MV-4-11 (cell line): ENCODE measurements around the gene CNN2.

Source experiments
- DNase-seq: peaks from one replicate; lab custom pipeline; 2025; lab: John Stamatoyannopoulos, UW

The CNN2 gene

DNA sequence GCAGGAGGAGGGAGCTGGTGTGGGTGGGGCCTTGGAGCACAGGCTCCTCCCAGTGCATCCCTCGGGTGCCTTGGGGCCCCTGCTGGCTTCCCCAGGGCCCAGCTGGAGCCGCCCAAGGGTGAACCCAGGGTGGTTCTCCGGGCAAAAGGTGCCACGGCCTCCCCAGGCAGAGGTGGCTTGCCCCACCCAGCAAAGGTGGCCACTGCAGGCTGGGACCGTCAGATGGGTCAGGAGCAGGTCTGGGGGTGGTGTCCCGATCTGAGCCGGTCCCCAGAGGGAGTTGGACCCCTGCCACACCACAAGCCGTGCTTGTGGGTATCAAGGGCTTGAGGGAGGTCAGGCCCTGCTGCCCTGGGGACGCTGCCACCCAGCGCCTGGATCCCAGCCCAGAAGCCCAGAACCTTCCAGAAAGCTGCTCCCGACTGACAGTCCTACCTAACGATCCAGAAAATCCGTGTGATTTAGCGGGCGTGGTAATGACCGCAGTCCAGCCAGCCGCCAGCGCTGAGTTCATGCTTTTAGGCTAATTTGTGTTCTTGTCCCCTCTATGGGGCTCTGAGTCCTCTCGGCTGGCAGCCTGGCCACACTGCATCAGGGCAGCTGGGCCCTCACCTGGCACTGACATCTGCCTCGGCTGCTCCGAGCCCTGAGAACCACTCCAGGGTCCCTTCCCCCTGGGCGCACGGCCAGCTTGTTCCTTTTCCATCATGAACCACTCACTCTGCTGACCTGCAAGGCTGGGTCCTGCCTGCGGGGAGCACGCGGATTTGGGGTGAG lies 31.2 kb upstream of the CNN2 start:
- no peak for DNase-seq

DNA sequence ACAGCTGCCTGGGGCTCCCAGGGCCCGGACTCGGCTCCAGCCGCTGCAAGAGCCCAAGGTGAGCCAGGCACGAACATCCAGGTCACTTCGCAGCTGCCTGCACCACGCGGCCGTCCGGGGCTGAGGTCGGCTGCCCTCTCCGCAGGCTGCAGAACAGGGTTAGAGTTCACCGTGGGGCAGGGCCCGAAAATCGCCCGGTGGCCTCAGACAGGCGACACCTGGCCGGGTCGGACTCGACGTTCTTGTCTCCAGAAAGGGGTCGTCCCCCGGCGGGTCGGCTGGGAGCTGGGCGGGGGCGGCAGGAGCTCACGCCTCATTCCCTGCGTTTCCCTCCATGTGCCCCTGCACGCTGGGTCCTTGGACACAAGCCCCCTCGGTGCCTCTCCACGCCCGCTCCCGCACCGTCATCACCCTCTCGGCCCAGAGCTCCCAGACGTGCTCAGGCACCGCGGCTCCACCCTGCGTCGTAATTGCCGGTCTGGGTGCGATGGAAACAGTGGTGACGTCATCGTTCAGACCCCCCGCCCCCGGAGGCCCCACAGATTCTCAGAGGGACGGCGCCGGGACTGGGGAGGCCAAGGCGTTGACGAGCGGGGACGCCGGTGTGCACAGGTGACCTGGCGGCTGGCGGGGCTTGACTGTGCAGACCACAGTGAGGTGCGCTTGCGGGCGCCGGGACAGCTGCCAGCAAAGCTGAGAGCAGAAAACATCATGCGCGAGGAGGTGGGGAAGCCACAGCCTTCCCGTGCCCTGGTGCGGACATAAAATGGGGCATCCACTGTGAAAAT lies 30.2 kb upstream of the CNN2 start:
- peak; percentile 23 for DNase-seq

DNA sequence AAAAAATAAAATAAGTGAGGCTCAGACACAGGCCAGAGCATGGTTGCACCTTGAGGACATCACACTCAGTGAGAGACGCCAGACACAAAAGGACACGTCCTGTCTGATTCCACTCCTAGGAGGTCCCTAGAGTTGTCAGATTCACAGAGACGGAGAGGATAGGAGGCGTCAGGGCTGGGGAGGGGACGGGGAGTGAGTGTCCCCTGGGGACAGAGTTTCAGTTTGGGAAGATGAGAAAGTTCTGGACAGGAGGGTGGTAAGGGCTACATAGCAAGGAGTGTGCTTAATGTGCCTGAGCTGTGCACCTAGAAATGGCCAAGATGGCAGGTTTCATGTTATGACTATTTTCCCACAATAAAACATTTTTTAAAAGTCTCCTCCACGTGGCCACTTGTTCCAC lies 28.3 kb upstream of the CNN2 start:
- no peak for DNase-seq

DNA sequence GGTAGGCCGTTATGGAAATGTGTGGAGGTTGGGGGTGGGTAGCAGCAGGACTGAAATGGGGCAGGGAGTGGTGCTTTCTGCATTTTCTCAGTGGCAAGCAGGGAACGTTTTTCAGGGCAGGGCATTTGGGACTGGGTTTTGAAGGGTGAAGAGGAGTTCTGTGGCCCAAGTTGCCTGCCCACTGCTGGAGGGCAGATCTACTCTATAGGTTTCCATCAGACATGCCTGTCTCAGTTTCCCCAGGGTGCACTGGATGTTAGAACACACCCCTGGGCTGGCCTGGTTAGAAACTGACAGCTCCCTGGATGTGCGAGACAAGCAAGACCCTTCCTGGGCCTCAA lies 27.1 kb upstream of the CNN2 start:
- no peak for DNase-seq

DNA sequence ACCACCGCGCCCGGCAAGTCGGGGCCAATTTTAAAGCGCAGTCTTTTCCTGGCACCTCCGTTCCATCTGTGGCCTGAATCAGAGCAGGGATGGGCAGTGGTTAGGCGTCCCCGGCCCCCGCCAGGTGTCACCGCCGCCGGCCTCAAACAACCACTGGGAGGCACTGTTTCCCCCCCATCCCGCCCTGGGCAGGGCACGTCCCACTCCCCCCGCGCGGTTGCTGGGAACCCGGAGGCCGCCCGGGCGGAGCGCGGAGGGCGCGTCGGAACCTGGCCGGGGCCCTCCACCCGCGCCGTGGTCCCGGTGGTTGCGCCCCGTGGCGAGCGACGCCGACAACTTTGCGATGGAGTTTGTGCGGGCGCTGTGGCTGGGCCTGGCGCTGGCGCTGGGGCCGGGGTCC lies 26.3 kb upstream of the CNN2 start, which contains the start of gene GRIN3B:
Gene GRIN3B, plus strand, starts transcription at position 325 of the 400 bp plus-strand sequence. Its CDS starts 19 bp downstream, at position 344.
- DNase-seq, result peak; percentile 19

DNA sequence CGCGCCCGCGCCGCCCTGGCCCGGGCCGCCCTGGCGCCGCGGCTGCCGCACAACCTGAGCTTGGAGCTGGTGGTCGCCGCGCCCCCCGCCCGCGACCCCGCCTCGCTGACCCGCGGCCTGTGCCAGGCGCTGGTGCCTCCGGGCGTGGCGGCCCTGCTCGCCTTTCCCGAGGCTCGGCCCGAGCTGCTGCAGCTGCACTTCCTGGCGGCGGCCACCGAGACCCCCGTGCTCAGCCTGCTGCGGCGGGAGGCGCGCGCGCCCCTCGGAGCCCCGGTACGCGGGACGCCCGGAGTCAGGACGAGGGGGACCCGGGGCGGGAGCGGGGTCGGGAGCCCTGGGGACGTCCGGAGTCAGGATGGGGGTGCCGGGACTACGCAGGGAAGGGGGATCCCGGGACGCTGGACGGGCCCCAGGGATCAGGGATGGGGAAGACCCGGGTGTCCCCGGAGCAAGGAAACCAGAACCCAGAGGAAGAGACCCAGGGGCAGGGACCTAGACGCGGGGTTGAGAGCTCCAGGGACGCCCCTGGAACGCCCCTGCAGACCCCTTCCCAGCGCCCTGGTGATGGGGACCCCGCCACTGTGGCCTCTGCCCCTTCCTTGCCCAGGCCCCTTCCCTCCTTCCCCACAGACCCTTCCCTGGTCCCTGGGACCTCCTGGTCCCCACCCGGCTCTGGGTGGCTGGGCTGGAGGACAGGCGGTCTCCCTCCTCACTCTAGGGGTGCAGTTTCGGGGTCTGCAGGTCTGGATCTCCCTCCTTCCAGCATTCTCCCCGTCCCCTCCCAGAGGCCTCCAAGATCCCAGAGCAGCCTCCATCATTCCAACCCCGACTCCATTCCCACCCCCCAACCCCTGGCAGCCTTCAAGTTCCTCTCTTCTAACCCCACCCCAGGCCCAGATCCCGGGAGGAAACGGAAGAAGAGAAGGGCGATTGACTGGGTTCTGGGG lies 25.5 kb upstream of the CNN2 start:
- no peak for DNase-seq

DNA sequence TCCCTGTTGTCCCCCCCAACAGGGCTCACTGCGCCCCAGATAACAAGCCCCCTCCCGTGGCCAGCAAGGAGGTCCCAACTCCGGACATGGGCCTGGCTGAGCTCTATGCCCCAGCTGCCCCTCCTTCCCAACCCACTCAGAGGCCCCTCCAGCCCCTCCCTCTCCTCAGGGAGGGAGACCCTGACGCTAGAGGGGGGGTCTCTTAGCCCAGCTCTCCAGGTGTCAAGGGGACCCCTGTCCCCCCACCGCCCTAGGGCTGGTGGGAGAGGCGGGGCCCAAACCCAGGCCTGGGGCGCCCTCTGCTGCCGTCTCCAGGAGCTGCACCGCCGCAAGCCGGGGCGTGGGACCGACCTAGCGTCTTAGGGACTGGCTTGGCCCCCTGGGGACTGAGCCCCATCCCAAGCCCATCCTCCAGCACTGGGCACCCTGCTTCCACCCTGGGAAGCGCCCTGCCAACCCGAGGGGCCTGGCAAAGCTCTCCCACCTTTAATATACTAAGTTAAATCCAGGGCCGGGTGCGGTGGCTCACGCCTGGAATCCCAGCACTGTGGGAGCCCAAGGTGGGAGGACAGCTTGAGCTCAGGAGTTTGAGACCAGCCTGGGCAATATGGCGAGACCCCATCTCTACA lies 24.8 kb upstream of the CNN2 start:
- peak; percentile 19 for DNase-seq

DNA sequence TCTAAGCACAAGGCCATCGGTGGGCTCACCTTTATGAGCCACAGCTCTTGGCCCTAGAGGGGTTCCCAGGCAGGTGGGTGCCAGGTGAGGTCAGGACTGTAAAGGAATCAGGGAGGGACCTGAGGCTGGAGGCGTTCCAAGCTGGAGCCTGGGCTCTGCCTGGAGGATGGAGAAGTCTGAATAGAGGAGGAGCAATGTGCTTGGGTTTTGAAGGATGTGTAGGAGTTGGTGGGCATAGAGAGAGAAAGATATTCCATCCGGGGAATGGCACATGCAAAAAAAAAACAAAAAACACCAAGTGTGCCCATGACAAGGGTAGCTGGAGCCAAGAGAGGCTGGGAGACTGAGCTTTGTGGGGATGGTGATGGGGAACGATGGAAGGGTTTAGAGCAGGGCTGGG lies 23.8 kb upstream of the CNN2 start:
- no peak for DNase-seq

DNA sequence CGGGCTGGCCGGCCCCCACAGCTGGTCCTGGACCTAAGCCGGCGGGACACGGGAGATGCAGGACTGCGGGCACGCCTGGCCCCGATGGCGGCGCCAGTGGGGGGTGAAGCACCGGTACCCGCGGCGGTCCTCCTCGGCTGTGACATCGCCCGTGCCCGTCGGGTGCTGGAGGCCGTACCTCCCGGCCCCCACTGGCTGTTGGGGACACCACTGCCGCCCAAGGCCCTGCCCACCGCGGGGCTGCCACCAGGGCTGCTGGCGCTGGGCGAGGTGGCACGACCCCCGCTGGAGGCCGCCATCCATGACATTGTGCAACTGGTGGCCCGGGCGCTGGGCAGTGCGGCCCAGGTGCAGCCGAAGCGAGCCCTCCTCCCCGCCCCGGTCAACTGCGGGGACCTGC lies 23.1 kb upstream of the CNN2 start:
- no peak for DNase-seq

DNA sequence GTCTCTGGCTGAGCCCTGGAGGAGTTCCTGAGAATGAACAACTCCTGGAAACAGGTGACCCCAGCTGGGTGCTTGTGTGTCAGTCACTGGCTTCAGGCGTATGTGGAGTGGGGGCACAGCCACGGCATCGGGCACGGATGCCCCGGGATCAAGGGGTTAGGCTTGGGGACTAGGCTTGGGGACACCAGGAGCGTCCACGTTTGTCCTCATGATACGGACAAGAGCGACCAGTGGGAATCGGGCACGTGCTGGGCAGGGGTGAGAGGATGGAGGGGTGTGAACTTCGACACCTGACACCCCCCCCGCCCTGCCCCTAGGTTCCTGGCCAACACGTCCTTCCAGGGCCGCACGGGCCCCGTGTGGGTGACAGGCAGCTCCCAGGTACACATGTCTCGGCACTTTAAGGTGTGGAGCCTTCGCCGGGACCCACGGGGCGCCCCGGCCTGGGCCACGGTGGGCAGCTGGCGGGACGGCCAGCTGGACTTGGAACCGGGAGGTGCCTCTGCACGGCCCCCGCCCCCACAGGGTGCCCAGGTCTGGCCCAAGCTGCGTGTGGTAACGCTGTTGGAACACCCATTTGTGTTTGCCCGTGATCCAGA lies 22.1 kb upstream of the CNN2 start:
- no peak for DNase-seq

DNA sequence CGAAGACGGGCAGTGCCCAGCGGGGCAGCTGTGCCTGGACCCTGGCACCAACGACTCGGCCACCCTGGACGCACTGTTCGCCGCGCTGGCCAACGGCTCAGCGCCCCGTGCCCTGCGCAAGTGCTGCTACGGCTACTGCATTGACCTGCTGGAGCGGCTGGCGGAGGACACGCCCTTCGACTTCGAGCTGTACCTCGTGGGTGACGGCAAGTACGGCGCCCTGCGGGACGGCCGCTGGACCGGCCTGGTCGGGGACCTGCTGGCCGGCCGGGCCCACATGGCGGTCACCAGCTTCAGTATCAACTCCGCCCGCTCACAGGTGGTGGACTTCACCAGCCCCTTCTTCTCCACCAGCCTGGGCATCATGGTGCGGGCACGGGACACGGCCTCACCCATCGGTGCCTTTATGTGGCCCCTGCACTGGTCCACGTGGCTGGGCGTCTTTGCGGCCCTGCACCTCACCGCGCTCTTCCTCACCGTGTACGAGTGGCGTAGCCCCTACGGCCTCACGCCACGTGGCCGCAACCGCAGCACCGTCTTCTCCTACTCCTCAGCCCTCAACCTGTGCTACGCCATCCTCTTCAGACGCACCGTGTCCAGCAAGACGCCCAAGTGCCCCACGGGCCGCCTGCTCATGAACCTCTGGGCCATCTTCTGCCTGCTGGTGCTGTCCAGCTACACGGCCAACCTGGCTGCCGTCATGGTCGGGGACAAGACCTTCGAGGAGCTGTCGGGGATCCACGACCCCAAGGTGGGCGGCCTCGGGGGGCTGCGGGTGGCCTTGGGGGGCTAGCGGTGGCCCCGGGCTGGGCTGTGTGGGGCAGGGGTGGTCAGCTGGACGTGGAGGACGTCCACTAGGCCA lies 21.4 kb upstream of the CNN2 start:
- DNase-seq, result no peak

DNA sequence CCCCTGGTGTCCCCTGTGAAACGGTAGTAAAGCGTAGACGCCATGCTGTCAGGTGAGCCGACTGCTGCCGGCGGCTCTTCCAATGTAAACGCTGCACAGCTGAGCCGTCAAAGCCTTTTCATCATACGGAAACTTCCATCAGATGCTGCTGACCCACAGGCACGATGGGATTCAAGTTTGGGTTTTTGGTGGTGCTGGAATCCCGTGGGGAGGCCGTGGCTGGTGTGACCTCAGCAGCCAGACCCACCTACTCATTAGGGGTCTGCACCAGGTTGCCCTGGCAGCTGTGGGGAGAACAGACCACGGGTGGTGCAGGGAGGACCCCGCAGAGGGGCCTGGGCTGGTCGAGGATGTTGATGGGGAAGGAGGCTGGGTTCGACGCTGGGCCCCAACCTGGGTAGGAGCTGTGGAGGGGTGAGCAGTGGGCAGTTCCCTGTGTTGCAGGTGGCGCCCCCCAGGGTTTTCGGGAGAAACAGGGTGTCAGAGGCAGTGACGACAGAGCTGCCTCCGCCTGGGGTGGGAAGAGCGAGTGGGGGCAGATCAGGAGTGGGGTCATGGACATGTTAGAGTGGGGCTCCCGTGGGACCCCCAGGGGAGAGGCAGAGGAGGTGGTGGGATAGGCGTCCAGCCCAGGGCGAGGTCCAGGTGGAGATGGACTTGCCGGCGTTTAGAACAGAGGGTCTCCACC lies 19.6 kb upstream of the CNN2 start:
- no peak for DNase-seq

DNA sequence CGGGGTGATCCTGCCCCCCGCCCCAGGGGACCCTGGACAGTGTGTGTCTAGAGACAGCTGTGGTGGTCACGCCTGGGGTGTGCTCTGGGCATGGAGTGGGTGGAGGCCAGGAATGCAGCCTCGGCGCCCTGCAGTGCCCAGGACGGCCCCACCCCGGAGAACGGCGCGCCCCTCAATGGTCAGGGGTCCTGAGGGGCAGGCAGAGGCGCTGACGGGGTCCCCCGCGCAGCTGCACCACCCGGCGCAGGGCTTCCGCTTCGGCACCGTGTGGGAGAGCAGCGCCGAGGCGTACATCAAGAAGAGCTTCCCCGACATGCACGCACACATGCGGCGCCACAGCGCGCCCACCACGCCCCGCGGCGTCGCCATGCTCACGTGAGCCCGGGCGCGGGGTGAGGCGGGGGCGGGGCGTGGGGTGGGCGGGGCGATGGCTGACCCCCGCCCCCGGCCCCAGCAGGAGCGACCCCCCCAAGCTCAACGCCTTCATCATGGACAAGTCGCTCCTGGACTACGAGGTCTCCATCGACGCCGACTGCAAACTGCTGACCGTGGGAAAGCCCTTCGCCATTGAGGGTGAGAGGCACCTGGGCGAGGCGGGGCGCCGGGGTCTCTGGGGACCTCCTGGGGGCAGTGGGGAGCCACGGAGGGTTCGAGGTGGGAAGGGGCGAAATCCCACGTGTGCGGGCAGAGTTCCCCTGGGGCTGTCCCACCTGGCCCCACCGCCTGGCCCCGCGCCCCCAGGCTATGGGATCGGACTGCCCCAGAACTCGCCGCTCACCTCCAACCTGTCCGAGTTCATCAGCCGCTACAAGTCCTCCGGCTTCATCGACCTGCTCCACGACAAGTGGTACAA lies 18.8 kb upstream of the CNN2 start:
- no peak for DNase-seq

DNA sequence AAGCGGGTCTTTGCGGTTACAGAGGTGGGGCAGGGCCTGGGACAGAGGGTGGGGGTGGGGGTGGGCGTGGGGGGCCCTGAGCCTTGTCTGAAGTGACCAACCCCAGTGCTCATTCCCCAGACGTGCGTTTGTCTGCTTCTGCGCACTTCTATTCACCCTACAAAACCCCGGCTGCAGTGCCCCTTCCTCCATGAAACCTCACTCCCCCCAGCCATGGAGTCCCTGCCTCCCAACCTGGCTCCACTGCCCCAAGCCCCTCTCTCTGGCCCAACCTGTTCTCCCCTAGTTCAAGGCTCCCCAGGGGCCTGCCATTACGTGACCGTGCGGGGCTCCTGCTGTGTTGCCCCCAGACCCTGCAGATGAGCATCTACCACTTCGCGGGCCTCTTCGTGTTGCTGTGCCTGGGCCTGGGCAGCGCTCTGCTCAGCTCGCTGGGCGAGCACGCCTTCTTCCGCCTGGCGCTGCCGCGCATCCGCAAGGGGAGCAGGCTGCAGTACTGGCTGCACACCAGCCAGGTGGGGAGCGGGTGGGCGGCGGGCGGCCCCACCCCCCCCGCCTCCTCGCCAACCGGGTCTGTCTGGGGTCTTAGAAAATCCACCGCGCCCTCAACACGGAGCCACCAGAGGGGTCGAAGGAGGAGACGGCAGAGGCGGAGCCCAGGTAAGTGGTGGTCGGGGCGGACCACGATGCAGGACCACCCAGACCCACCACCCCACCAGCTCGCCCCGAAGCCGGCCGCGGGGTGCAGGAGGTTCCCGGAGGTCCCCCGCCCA lies 18.0 kb upstream of the CNN2 start:
- no peak for DNase-seq

DNA sequence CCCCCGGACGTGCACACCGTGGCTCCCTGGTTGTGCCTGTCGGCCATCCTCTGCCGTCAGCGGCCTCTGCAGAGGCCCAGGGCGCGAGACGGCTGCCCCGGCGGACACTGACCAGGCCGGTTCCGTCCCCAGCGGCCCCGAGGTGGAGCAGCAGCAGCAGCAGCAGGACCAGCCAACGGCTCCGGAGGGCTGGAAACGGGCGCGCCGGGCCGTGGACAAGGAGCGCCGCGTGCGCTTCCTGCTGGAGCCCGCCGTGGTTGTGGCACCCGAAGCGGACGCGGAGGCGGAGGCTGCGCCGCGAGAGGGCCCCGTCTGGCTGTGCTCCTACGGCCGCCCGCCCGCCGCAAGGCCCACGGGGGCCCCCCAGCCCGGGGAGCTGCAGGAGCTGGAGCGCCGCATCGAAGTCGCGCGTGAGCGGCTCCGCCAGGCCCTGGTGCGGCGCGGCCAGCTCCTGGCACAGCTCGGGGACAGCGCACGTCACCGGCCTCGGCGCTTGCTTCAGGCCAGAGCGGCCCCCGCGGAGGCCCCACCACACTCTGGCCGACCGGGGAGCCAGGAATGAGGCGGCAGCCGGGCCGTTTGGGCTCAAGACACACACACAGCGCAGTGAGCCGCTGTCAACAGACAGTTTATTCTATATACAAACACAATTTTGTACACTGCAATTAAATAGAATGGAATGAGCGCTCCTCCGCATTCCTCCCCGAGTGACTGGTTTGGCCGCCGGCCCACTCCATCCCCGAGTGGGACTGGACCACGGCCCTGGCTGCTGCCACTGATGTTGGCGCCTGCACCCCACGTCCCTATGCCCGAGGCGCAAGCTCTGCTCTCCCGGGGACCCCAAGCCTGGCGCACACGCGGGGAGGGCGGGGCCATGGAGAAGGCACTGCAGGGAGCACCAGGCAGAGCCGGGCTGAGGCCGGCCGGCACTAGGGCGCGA lies 17.1 kb upstream of the CNN2 start:
- no peak for DNase-seq

DNA sequence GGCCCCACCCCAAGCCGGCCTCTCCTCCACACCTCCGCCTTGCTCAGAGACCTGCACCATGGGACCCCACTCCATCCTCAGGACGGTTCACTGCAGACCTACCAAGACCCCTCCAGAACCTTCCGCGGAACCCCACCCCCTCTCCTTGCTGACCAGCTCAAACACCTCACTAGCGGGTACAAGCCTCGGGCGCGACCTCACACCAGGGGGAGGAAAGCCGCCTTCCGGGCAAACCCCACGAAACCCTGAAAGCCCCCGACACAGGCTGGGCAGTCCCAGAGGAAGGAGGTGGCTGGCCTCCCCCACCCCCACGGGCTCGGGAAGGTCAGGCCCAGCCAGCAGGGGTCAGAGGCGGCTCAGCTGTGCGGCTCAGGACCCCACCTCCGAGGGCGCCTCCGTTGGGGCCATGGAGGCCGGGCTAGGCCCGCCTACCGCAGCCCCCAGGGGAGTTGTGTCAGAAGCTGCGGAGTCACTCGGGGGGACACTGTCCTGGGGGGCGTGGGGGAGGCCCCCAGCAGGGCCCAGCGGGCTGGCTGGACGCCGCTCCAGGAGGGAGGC lies 16.3 kb upstream of the CNN2 start:
- DNase-seq, result no peak
